PC-9 (cell line): ENCODE data around the gene GUCA2B. TPM values are rescaled to one million over a fixed set of nuclear protein-coding genes. Genes with fewer than 3 reads are reported as not detected.

Experiments used
- BruUV-seq: library from RNA; stranded (reverse); fragments of 400-500 nt; replicated peaks from 2 replicates; lab custom pipeline; 2021; lab: Mats Ljungman, UMichigan
- CTCF ChIA-PET: fragments of 300-600 bp; sonication (Branson Sonifier 250); formaldehyde crosslinking; loops from one replicate; lab custom pipeline; 2022; ENCODE audit warnings: antibody characterized with exemption; lab: Charles Lee
- POLR2A ChIA-PET: fragments of 300-600 bp; sonication (Branson Sonifier 250); formaldehyde crosslinking; loops from one replicate; lab custom pipeline; 2022; ENCODE audit warnings: antibody characterized with exemption; ENCODE audit not compliant: unreplicated experiment; lab: Charles Lee
- DNase-seq, 2 experiments: peaks; one replicate each; pipeline versions ENCODE4 v3.0.0 to v3.0.0-alpha.2; 2015 to 2022; ENCODE audit warnings: mixed read lengths in 1 of 2
- H2AFZ ChIP-seq: fragments of 200-600 bp; sonication (generic); 2 replicates; pipeline ENCODE4 v1.8.1; 2017; ENCODE audit warnings: antibody characterized with exemption
- H3F3A ChIP-seq: fragments of 200-600 bp; sonication (generic); 2 replicates; pipeline ENCODE4 v1.8.1; 2017; ENCODE audit warnings: antibody characterized with exemption, mild to moderate bottlenecking, low read depth; ENCODE audit not compliant: insufficient read depth
- H3K27ac ChIP-seq: fragments of 200-600 bp; sonication (generic); 2 replicates; pipeline ENCODE4 v1.6.1; 2016; ENCODE audit warnings: mixed run types
- H3K27me3 ChIP-seq: fragments of 200-600 bp; sonication (generic); 2 replicates; pipeline ENCODE4 v1.6.1; 2016; ENCODE audit warnings: low read depth, mixed run types; ENCODE audit not compliant: insufficient read depth
- H3K36me3 ChIP-seq: fragments of 200-600 bp; sonication (generic); 2 replicates; pipeline ENCODE4 v1.6.1; 2016; ENCODE audit warnings: low read depth, mixed run types
- H3K4me1 ChIP-seq: fragments of 200-600 bp; sonication (generic); replicated peaks from 2 replicates; pipeline ENCODE4 v1.6.1; 2016; ENCODE audit warnings: mixed run types; ENCODE audit not compliant: insufficient read depth
- H3K4me2 ChIP-seq: fragments of 200-600 bp; sonication (generic); 2 replicates; pipeline ENCODE4 v1.6.1; 2017; ENCODE audit warnings: mixed run types
- H3K4me3 ChIP-seq: fragments of 200-600 bp; sonication (generic); 2 replicates; pipeline ENCODE4 v1.6.1; 2016; ENCODE audit warnings: mixed run types
- H3K79me2 ChIP-seq: fragments of 200-600 bp; sonication (generic); 2 replicates; pipeline ENCODE4 v1.6.1; 2017; ENCODE audit warnings: low read depth, mixed run types
- H3K9me2 ChIP-seq: fragments of 200-600 bp; sonication (generic); 2 replicates; pipeline ENCODE4 v1.8.1; 2017; ENCODE audit warnings: mild to moderate bottlenecking; ENCODE audit not compliant: insufficient read depth
- H3K9me3 ChIP-seq: fragments of 200-600 bp; sonication (generic); 2 replicates; pipeline ENCODE4 v1.8.1; 2016; ENCODE audit warnings: low read depth; ENCODE audit not compliant: insufficient read depth
- H4K20me1 ChIP-seq: fragments of 200-600 bp; sonication (generic); 2 replicates; pipeline ENCODE4 v1.8.1; 2017; ENCODE audit not compliant: insufficient read depth
- CTCF ChIP-seq: fragments of 200-600 bp; sonication (generic); conservative IDR thresholded peaks from 2 replicates; pipeline ENCODE4 v1.6.1; 2017; ENCODE audit warnings: mixed run types, antibody characterized with exemption, mild to moderate bottlenecking, moderate library complexity
- EZH2 ChIP-seq: fragments of 200-600 bp; sonication (generic); IDR thresholded peaks from 2 replicates; pipeline ENCODE4 v1.8.0; 2017; ENCODE audit warnings: antibody characterized with exemption, low read depth
- intact Hi-C: fragments of 100-400 bp; cut with micrococcal nuclease; formaldehyde crosslinking; loops from one replicate; pipeline ENCODE4 v1.10.0; 2022; ENCODE audit not compliant: unreplicated experiment
- total RNA-seq: library from RNA; stranded (reverse); gene quantifications from 2 replicates; pipeline ENCODE4 v1.2.3, GENCODE V29; 2021

Gene GUCA2B
- total RNA-seq, 1 experiment from 2014 or later, result not detected

DNA sequence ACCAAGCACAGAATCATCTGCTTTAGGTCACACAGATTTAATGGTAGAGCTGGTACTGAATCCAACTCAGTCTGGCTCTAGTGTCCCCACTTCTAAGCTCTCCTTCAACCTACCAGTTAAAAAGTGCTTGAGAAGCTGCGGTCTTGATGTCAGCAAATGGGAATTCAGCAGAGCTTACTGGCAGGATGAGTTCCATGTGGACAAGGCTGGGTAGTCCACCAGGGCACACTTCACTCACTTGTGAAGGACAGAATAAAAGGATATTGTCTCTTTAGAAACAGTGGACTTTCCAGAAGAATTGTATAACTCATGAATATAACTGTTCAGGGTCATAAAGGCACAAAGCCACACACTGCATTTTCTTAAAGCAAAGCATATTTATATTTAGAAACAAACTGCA lies 35.1 kb upstream of the GUCA2B start:
- no peaks in the 10 kb centered on the region for H3K27me3 ChIP-seq
- no TSS peak for BruUV-seq
- CTCF ChIA-PET, result no interaction called here
- H3K9me3 ChIP-seq, result peaks cover 8% of the 10 kb centered on the region; the same call in 1 of the 2 replicates
- H3F3A ChIP-seq, result no peaks in the 10 kb centered on the region
- no peak overlapping the region for H3K4me3 ChIP-seq
- no peak overlapping the region for H3K27ac ChIP-seq
- no peaks in the 10 kb centered on the region for H3K79me2 ChIP-seq
- H3K4me1 ChIP-seq, result no peaks in the 10 kb centered on the region
- H3K4me2 ChIP-seq, result no peak overlapping the region
- H3K9me2 ChIP-seq, result no peaks in the 10 kb centered on the region
- intact Hi-C loops, result no loop called here
- DNase-seq, result no peak
- H3K36me3 ChIP-seq, result 0 out of 2 replicates have a peak, but pooled peaks cover 4% of the 10 kb centered on the region
- POLR2A ChIA-PET, result no interaction called here
- H4K20me1 ChIP-seq, result no peaks in the 10 kb centered on the region
- no peak overlapping the region for H2AFZ ChIP-seq
- TF ChIP-seq EZH2, result no peak
- TF ChIP-seq CTCF, result no peak

DNA sequence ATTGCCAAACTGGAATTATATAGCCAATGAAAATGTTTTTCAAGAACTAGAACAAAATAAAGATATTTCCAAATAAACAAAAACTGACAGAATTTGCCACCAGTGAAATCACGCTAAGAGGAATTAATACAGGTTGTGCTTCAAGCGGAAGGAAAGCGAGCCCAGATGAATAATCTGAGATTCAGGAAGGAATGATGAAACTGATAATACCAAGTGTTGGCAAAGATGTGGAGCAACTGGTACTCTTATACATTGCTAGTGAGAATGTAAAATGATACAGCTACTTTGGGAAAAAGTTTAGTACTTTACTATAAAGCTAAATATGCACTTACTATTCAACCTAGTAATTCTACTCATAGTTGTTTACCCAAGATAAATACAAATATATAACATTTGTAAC lies 30.8 kb upstream of the GUCA2B start:
- TF ChIP-seq CTCF (no peak), EZH2 (no peak)
- H2AFZ ChIP-seq, result no peak overlapping the region
- DNase-seq, result no peak
- peaks cover 8% of the 10 kb centered on the region; the same call in 1 of the 2 replicates for H3K9me3 ChIP-seq
- no peak overlapping the region for H3K4me2 ChIP-seq
- H4K20me1 ChIP-seq, result no peaks in the 10 kb centered on the region
- ChIA-PET POLR2A (no interaction called here), CTCF (no interaction called here)
- no peak overlapping the region for H3K27ac ChIP-seq
- no peak overlapping the region for H3K4me3 ChIP-seq
- no TSS peak for BruUV-seq
- intact Hi-C loops, result no loop called here
- no peaks in the 10 kb centered on the region for H3F3A ChIP-seq
- H3K36me3 ChIP-seq, result 0 out of 2 replicates have a peak, but pooled peaks cover 4% of the 10 kb centered on the region
- H3K79me2 ChIP-seq, result no peaks in the 10 kb centered on the region
- no peaks in the 10 kb centered on the region for H3K4me1 ChIP-seq
- H3K27me3 ChIP-seq, result no peaks in the 10 kb centered on the region
- no peaks in the 10 kb centered on the region for H3K9me2 ChIP-seq

DNA sequence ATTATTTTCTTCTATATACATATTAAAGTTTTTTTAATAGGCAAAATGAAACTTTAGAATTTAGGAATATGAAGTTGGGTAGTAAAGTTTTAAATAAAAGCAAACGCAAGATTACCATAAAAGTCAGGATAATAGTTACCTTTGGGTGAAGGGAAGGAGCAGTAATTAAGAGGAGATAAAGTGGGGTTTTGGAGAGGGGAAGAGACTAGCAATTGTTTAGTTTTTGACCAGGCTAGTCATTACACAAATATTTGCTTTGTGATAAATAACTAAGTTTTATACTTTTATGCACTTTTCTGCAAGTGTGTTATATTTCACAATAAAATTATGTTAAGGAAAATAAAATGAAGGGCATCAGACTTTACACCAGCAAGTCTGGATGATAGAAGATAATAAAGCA lies 27.7 kb upstream of the GUCA2B start:
- no TSS peak for BruUV-seq
- H3K36me3 ChIP-seq, result 0 out of 2 replicates have a peak, but pooled peaks cover 4% of the 10 kb centered on the region
- peaks cover 8% of the 10 kb centered on the region; the same call in 1 of the 2 replicates for H3K9me3 ChIP-seq
- TF ChIP-seq CTCF (no peak), EZH2 (no peak)
- no peak for DNase-seq
- H3K4me2 ChIP-seq, result no peak overlapping the region
- H3F3A ChIP-seq, result no peaks in the 10 kb centered on the region
- H3K79me2 ChIP-seq, result no peaks in the 10 kb centered on the region
- intact Hi-C loops, result no loop called here
- H3K27me3 ChIP-seq, result no peaks in the 10 kb centered on the region
- no peak overlapping the region for H3K27ac ChIP-seq
- POLR2A ChIA-PET, result no interaction called here
- H3K4me1 ChIP-seq, result no peaks in the 10 kb centered on the region
- no peaks in the 10 kb centered on the region for H4K20me1 ChIP-seq
- H3K9me2 ChIP-seq, result no peaks in the 10 kb centered on the region
- CTCF ChIA-PET, result no interaction called here
- no peak overlapping the region for H2AFZ ChIP-seq
- H3K4me3 ChIP-seq, result no peak overlapping the region
